22Rv1 (cell line): ENCODE results near the gene SMAD1.

Experiments used
- CTCF ChIP-seq: fragments of 450-650 bp; IDR thresholded peaks from 2 replicates; pipeline ENCODE4 v1.5.1; 2017; ENCODE audit warnings: mild to moderate bottlenecking
- ZFX ChIP-seq: fragments of 450-650 bp; IDR thresholded peaks from 2 replicates; pipeline ENCODE4 v1.6.1; 2017; ENCODE audit warnings: antibody characterized with exemption, borderline replicate concordance

GRCh38 chr4:145541346-145541745, 59.7 kb downstream of the SMAD1 start:
- TF ChIP-seq CTCF (no peak), ZFX (no peak)
